Limb (tissue), 2 donors: ENCODE results near the gene HSPB9.
A peak's percentile ranks its signal among the peaks of the same experiment; 100 is the strongest.
"Not testable (repeated sequence)": the region's sequence is repeated elsewhere in the genome, so short reads cannot be mapped to it uniquely, and the experiment has no call there.

Experiments used
- DNase-seq, 2 donors: peaks; one replicate each; pipeline ENCODE4 v3.0.0-alpha.2; 2016; ENCODE audit errors: extremely low spot score in 2 of 2

The HSPB9 gene

GRCh38 chr17:42142371-42142896, 19.8 kb downstream of the HSPB9 start:
- DNase-seq: no peak

GRCh38 chr17:42143138-42143537, 20.5 kb downstream of the HSPB9 start:
- DNase-seq: not testable (repeated sequence)

GRCh38 chr17:42146911-42147607, 24.5 kb downstream of the HSPB9 start:
- DNase-seq: no peak

GRCh38 chr17:42153919-42154742, 31.5 kb downstream of the HSPB9 start:
- DNase-seq: no peak

GRCh38 chr17:42155614-42156045, 33.0 kb downstream of the HSPB9 start:
- peak in 1 of 2 donors; percentile 55 for DNase-seq

GRCh38 chr17:42159796-42160530, 37.4 kb downstream of the HSPB9 start:
- no peak for DNase-seq

- no peak for DNase-seq
These were observed 37.9 kb downstream of the HSPB9 start for GRCh38 chr17:42160531-42160910.

GRCh38 chr17:42163113-42163512, 40.5 kb downstream of the HSPB9 start:
- no peak for DNase-seq

GRCh38 chr17:42163696-42164407, 41.2 kb downstream of the HSPB9 start:
- no peak for DNase-seq

GRCh38 chr17:42165751-42166150, 43.1 kb downstream of the HSPB9 start:
- DNase-seq: no peak

GRCh38 chr17:42166196-42166763, 43.7 kb downstream of the HSPB9 start:
- no peak for DNase-seq

- DNase-seq: no peak
These were observed 45.2 kb downstream of the HSPB9 start for GRCh38 chr17:42167807-42168206.

- DNase-seq: no peak
These were observed 46.7 kb downstream of the HSPB9 start for GRCh38 chr17:42169351-42169750.

GRCh38 chr17:42171831-42172230, 49.2 kb downstream of the HSPB9 start:
- DNase-seq: no peak
